ENCODE data around the gene ATXN10.

GRCh38 chr22:45861259-45861658 is 189.6 kb downstream of the ATXN10 start:
- TF ChIP-seq EP300 (IDR thresholded peaks at IDR 0.05) (no peak), POLR2A (IDR thresholded peaks at IDR 0.05) (no peak)
